ENCODE results near the gene CHADL.

Gene CHADL

GRCh38 chr22:41238570-41239442 is 1.9 kb downstream of the CHADL start:
- TF ChIP-seq CTCF (IDR thresholded peaks at IDR 0.05; ENCODE audit: extremely low read depth, missing control alignments): no peak

GRCh38 chr22:41237707-41238569 is 2.8 kb downstream of the CHADL start:
- TF ChIP-seq CTCF (IDR thresholded peaks at IDR 0.05; ENCODE audit: extremely low read depth, missing control alignments): peak; percentile 81
- peak; percentile 95 for DNase-seq (ENCODE audit: low spot score)

More at GRCh38 chr22:41238570-41239442, 1.9 kb downstream of the CHADL start:
- DNase-seq (ENCODE audit: low spot score): no peak

GRCh38 chr22:41237036-41237706 is 3.6 kb downstream of the CHADL start:
- DNase-seq (ENCODE audit: low spot score): no peak
- TF ChIP-seq CTCF (IDR thresholded peaks at IDR 0.05; ENCODE audit: extremely low read depth, missing control alignments): no peak

GRCh38 chr22:41234815-41235695 is 5.7 kb downstream of the CHADL start:
- no peak for TF ChIP-seq CTCF (IDR thresholded peaks at IDR 0.05; ENCODE audit: extremely low read depth, missing control alignments)
- no peak for DNase-seq (ENCODE audit: low spot score)

GRCh38 chr22:41231369-41231768 is 9.4 kb downstream of the CHADL start:
- DNase-seq (ENCODE audit: low spot score): no peak
- TF ChIP-seq CTCF (IDR thresholded peaks at IDR 0.05; ENCODE audit: extremely low read depth, missing control alignments): no peak

- DNase-seq (ENCODE audit: low spot score): no peak
- no peak for TF ChIP-seq CTCF (IDR thresholded peaks at IDR 0.05; ENCODE audit: extremely low read depth, missing control alignments)
Measured at GRCh38 chr22:41230401-41230785, 10.3 kb downstream of the CHADL start.

All from GM20000 (cell line).